ENCODE data around the gene SLC49A4.

DNA sequence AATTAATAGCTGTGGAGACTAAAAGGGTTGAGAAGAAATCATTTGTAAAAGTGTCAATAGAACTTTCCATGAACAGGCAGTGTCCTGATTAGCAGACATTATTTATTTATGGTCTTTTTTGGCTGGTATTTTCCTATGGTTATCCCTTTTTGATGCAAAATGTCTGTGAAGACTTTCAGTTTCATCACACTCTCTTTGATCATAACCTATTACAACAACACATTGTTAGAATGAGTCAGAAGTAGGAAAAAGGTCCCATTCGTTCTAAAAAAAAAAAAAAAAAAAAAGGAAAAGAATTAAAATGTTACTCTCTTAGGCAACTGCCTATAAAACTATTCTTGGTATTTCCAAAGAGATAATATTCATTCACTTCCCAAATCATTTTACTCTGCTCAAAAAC, 62.1 kb downstream of the SLC49A4 start:
- TF ChIP-seq, protein P1, sequence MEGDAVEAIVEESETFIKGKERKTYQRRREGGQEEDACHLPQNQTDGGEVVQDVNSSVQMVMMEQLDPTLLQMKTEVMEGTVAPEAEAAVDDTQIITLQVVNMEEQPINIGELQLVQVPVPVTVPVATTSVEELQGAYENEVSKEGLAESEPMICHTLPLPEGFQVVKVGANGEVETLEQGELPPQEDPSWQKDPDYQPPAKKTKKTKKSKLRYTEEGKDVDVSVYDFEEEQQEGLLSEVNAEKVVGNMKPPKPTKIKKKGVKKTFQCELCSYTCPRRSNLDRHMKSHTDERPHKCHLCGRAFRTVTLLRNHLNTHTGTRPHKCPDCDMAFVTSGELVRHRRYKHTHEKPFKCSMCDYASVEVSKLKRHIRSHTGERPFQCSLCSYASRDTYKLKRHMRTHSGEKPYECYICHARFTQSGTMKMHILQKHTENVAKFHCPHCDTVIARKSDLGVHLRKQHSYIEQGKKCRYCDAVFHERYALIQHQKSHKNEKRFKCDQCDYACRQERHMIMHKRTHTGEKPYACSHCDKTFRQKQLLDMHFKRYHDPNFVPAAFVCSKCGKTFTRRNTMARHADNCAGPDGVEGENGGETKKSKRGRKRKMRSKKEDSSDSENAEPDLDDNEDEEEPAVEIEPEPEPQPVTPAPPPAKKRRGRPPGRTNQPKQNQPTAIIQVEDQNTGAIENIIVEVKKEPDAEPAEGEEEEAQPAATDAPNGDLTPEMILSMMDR (IDR thresholded peaks at IDR 0.05; ENCODE audit: insufficient read depth, low read length, poor library complexity, severe bottlenecking) = no peak
- TF ChIP-seq EZH2phosphoT487 (conservative IDR thresholded peaks at IDR 0.05; ENCODE audit: low read length) = no peak

Measured in SU-DHL-6 (cell line).